Esophagus squamous epithelium (tissue), 4 donors: ENCODE data around the gene TCERG1L.

Experiments used
- POLR2A ChIP-seq, 4 donors: fragments of 450-650 bp; IDR thresholded peaks; one replicate each; pipeline ENCODE4 v1.6.1; 2017; ENCODE audit warnings: antibody characterized with exemption in 4 of 4, mild to moderate bottlenecking in 4 of 4, moderate library complexity in 3 of 4
- TF ChIP-seq, protein P1 (sequence below), 6 experiments: fragments of 450-650 bp in 4 of 6; fragments of 200-600 bp in 2 of 6; sonication (generic) in 2 of 6; IDR thresholded peaks; one replicate each; pipeline ENCODE4 v1.5.1; 2016 to 2019; ENCODE audit warnings: antibody characterized with exemption in 6 of 6, mild to moderate bottlenecking in 4 of 6, moderate library complexity in 4 of 6

- TF ChIP-seq POLR2A (IDR thresholded peaks at IDR 0.05) = no peak
- TF ChIP-seq, protein P1, sequence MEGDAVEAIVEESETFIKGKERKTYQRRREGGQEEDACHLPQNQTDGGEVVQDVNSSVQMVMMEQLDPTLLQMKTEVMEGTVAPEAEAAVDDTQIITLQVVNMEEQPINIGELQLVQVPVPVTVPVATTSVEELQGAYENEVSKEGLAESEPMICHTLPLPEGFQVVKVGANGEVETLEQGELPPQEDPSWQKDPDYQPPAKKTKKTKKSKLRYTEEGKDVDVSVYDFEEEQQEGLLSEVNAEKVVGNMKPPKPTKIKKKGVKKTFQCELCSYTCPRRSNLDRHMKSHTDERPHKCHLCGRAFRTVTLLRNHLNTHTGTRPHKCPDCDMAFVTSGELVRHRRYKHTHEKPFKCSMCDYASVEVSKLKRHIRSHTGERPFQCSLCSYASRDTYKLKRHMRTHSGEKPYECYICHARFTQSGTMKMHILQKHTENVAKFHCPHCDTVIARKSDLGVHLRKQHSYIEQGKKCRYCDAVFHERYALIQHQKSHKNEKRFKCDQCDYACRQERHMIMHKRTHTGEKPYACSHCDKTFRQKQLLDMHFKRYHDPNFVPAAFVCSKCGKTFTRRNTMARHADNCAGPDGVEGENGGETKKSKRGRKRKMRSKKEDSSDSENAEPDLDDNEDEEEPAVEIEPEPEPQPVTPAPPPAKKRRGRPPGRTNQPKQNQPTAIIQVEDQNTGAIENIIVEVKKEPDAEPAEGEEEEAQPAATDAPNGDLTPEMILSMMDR (IDR thresholded peaks at IDR 0.05) = no peak
These were observed 87.4 kb downstream of the TCERG1L start for GRCh38 chr10:131224106-131224505.
